Heart left ventricle (tissue), 16 donors: ENCODE results near the gene UBE2I. TPM values are rescaled to one million over a fixed set of nuclear protein-coding genes. Genes with fewer than 3 reads are reported as not detected.

Source experiments
- ATAC-seq, 4 donors: fragments of 200-7000 bp; cut with Tn5 transposase; one replicate each; pipeline ENCODE4 v1.9.1; 2020 to 2022; ENCODE audit warnings: moderate library complexity in 4 of 4, mild to moderate bottlenecking in 3 of 4, moderate number of reproducible peaks in 1 of 4
- DNase-seq, 5 donors: peaks; one replicate each; pipeline ENCODE4 v3.0.0-alpha.2; 2020
- H3K27ac ChIP-seq, 12 donors: fragments of 200-600 bp; sonication (generic) in 4 of 12; one replicate each; pipeline versions ENCODE4 v1.5.0 to v1.8.0; 2016 to 2022; ENCODE audit warnings: mild to moderate bottlenecking in 2 of 12
- H3K27me3 ChIP-seq, 9 donors: fragments of 200-600 bp; sonication (generic) in 2 of 9; one replicate each; pipeline versions ENCODE4 v1.5.1 to v1.8.0; 2016 to 2022; ENCODE audit warnings: mild to moderate bottlenecking in 3 of 9
- H3K36me3 ChIP-seq, 9 donors: fragments of 200-600 bp; sonication (generic) in 2 of 9; one replicate each; pipeline versions ENCODE4 v1.5.0 to v1.8.0; 2018 to 2022; ENCODE audit warnings: mild to moderate bottlenecking in 2 of 9
- H3K4me1 ChIP-seq, 12 donors: fragments of 200-600 bp; sonication (generic) in 4 of 12; one replicate each; pipeline versions ENCODE4 v1.5.0 to v1.8.0; 2016 to 2022; ENCODE audit warnings: mild to moderate bottlenecking in 3 of 12
- H3K4me3 ChIP-seq, 12 donors: fragments of 200-600 bp; sonication (generic) in 4 of 12; one replicate each; pipeline versions ENCODE4 v1.5.0 to v1.8.0; 2017 to 2022; ENCODE audit warnings: mild to moderate bottlenecking in 9 of 12, moderate library complexity in 4 of 12
- H3K9me3 ChIP-seq, 12 donors: fragments of 200-600 bp; sonication (generic) in 4 of 12; one replicate each; pipeline versions ENCODE4 v1.5.0 to v1.8.0; 2016 to 2022; ENCODE audit warnings: mild to moderate bottlenecking in 1 of 12
- CTCF ChIP-seq, 12 donors: fragments of 200-600 bp; sonication (generic) in 4 of 12; IDR thresholded peaks; one replicate each; pipeline versions ENCODE4 v1.5.0 to v1.8.0; 2018 to 2022; ENCODE audit warnings: antibody characterized with exemption in 12 of 12, mild to moderate bottlenecking in 5 of 12
- POLR2A ChIP-seq, 2 donors: fragments of 450-650 bp; IDR thresholded peaks; one replicate each; pipeline ENCODE4 v1.6.1; 2017; ENCODE audit warnings: antibody characterized with exemption in 2 of 2, mild to moderate bottlenecking in 2 of 2, moderate library complexity in 2 of 2
- WGBS, 4 donors: extraction: QIAGEN DNeasy Blood & Tissue Kit in 2 of 4; methylation state at CpG; one replicate each; pipeline versions ENCODE4 v1.1.5 to v1.1.7; 2013 to 2018; 5-methylcytosine and 5-hydroxymethylcytosine counted together
- intact Hi-C, 10 donors: fragments of 100-400 bp; cut with DNase I; formaldehyde crosslinking; loops; one replicate each; pipeline versions ENCODE4 v1.11.1 to v1.14.2; 2022
- polyA plus RNA-seq, 2 donors: library from polyadenylated mRNA; stranded (reverse); fragments of 200-250 nt; gene quantifications; one replicate each; pipeline ENCODE4 v1.2.3, GENCODE V29; 2013
- total RNA-seq, 9 donors: library from RNA; depleted of rRNA in 2 of 9; stranded (reverse); fragments of >200 nt in 2 of 9; fragmentation: NEBNext Ultra II Directional in 3 of 9; extraction: Animal tissue kit (Norgen Biotek cat#: 25700) in 3 of 9; gene quantifications; one replicate each; pipeline versions ENCODE4 v1.1.0 to v1.2.4, GENCODE V29; 2016 to 2023
- donor health status: ischemic (EF 13 %, LVEDD 7.1; RV severe dilation, severe dysfunction).
- donor health status: healthy with polysubstance abuse.
- donor health status: DM: no; HTN: yes; CAD: no.
- donor health status: DM: no; HTN: no; CAD: no.
- donor health status: ischemic (EF 25% LVEDD 6.9; RV normal size, moderate dysfunction).
- donor health status: ischemic (EF 25% LVEDD 5.7; RV mildly dilated, moderate dysfunction).
- donor health status: healthy.
- donor health status: DM: yes; HTN: yes; CAD: no.
- donor health status: ischemic (EF 35%, LVEDD 5.7; RV mildly dilated, moderate dysfunction).
- donor health status: nonischemic (EF 11% LVEDD 7.7; RV severe dilation, severe dysfunction).
- donor health status: DM: yes; HTN: yes; CAD: no.
- donor health status: PGD.
- donor health status: ischemic (EF 29% LVEDD 5.4; RV normal size, mild dysfunction).
- donor health status: nonischemic (EF 23%, LVEDD 6.1; RV moderate dilation, normal function).

UBE2I gene
- total and polyA plus RNA-seq, 11 donors = 59.3 to 105 (median 82.5) TPM

GRCh38 chr16:1330931-1331711 lies 21.7 kb downstream of the UBE2I start:
- 48 to 58% (median 48%) methylated on average over 10 to 22 of the region's 22 CpGs for WGBS, 4 donors
- no peaks in the 10 kb centered on the region for H3K36me3 ChIP-seq
- no peak for DNase-seq
- TF ChIP-seq POLR2A (IDR thresholded peaks at IDR 0.05) = no peak
- no peak for TF ChIP-seq CTCF (IDR thresholded peaks at IDR 0.05)
- peak overlapping the region in 10 of 12 donors; percentile 30 to 83 (median 63) for H3K27ac ChIP-seq
- peak overlapping the region in 11 of 12 donors; percentile 41 to 65 (median 57) for H3K4me3 ChIP-seq
- no peak for ATAC-seq
- peaks cover 8 to 47% (median 30%) of the 10 kb centered on the region in 9 donors for H3K27me3 ChIP-seq
- intact Hi-C loops = no loop called here
- peaks cover 0 to 52% (median 26%) of the 10 kb centered on the region in 12 donors for H3K4me1 ChIP-seq
- peaks cover 0 to 6% (median 0%) of the 10 kb centered on the region in 12 donors for H3K9me3 ChIP-seq

- ATAC-seq = peak; percentile 19 to 76 (median 46)
- H3K27ac ChIP-seq = peak overlapping the region in 10 of 12 donors; percentile 30 to 83 (median 63)
- peaks cover 0 to 6% (median 0%) of the 10 kb centered on the region in 12 donors for H3K9me3 ChIP-seq
- peak in 1 of 2 donors; percentile 40 for TF ChIP-seq POLR2A (IDR thresholded peaks at IDR 0.05)
- no peak for TF ChIP-seq CTCF (IDR thresholded peaks at IDR 0.05)
- DNase-seq = peak; percentile 62 to 80 (median 73)
- WGBS, 4 donors = 4 to 5% (median 4%) methylated on average over 22 to 34 of the region's 34 CpGs
- no peaks in the 10 kb centered on the region for H3K36me3 ChIP-seq
- intact Hi-C loops = no loop called here
- H3K27me3 ChIP-seq = peaks cover 8 to 47% (median 30%) of the 10 kb centered on the region in 9 donors
- peaks cover 0 to 45% (median 25%) of the 10 kb centered on the region in 12 donors for H3K4me1 ChIP-seq
- peak overlapping the region in 11 of 12 donors; percentile 41 to 65 (median 57) for H3K4me3 ChIP-seq
Measured at GRCh38 chr16:1331712-1332617, 22.5 kb downstream of the UBE2I start.

DNA sequence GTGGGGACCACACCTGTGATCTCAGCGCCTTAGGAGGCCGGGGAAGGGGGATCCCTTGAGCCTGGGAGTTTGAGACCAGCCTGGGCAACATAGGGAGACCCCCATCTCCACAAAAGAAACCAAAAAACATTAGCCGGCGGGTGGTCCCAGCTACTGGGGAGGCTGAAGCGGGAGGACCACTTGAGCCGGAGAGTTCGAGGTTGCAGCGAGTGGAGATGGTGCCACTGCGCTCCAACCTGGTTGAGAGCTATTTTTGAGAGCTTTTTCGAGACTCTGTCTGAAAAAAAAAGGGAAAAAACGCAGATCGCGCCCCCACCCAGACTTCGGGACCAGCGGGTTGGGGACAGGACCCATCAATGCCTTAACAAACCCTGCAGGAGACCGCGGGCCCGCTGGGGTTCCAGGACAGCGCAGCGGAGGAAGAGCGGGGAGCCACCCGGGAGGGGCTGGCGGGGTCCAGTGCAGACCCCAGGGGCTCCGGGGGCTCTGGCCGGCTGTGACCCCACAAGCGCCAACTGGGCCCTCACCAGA lies 23.2 kb downstream of the UBE2I start:
- H3K27ac ChIP-seq = peak overlapping the region in 9 of 12 donors; percentile 7 to 83 (median 66)
- H3K27me3 ChIP-seq = peaks cover 8 to 47% (median 30%) of the 10 kb centered on the region in 9 donors
- H3K4me1 ChIP-seq = peaks cover 0 to 38% (median 25%) of the 10 kb centered on the region in 12 donors
- no peak for DNase-seq
- TF ChIP-seq POLR2A (IDR thresholded peaks at IDR 0.05) = no peak
- no peak for TF ChIP-seq CTCF (IDR thresholded peaks at IDR 0.05)
- H3K4me3 ChIP-seq = peak overlapping the region; percentile 41 to 65 (median 56)
- 5 to 7% (median 6%) methylated on average over 22 to 26 of the region's 26 CpGs for WGBS, 4 donors
- intact Hi-C loops = no loop called here
- peak in 1 of 4 donors; percentile 5 for ATAC-seq
- no peaks in the 10 kb centered on the region for H3K36me3 ChIP-seq
- H3K9me3 ChIP-seq = peaks cover 0 to 6% (median 0%) of the 10 kb centered on the region in 12 donors
